Peyer's patch (tissue), 4 donors: Measurements from ENCODE around the gene SDC3.

Experiments used
- CTCF ChIP-seq, 6 experiments: fragments of 450-650 bp in 4 of 6; fragments of 200-600 bp in 2 of 6; sonication (generic) in 1 of 6; IDR thresholded peaks; one replicate each; pipeline ENCODE4 v1.5.1; 2017 to 2019; ENCODE audit warnings: antibody characterized with exemption in 6 of 6, mild to moderate bottlenecking in 3 of 6, moderate library complexity in 1 of 6
- POLR2A ChIP-seq, 2 donors: fragments of 450-650 bp; IDR thresholded peaks; one replicate each; pipeline ENCODE4 v1.5.1; 2017; ENCODE audit warnings: antibody characterized with exemption in 2 of 2, mild to moderate bottlenecking in 2 of 2, moderate library complexity in 2 of 2

DNA sequence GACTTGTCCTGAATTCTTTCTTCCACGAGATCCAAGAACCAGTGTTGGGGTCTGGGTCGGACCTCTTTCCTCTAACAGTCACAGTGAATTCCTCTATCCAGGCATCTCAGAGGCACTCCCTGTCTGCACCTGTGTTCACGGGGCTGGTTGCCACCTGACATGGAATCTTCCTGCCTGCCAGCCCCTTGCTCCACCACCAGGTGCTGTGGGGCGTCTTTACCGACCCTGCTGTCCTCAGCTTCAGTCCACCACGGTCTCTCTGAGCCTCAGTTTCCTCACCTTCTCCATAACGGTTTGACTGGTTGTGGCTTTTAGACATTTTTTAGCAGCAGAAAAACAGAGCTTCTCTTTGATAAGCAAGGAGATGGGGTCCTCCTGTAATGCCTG is 62.7 kb downstream of the SDC3 start:
- TF ChIP-seq CTCF (IDR thresholded peaks at IDR 0.05) (peak in 1 of 6 experiments; percentile 13), POLR2A (IDR thresholded peaks at IDR 0.05) (no peak)
